HepG2 (cell line): ENCODE results near the gene PTPRQ. TPM values are rescaled to one million over a fixed set of nuclear protein-coding genes. Genes with fewer than 3 reads are reported as not detected.

ENCODE experiments used
- ATAC-seq: fragments of 200-7000 bp; cut with Tn5 transposase; 3 replicates; pipeline ENCODE4 v1.9.1; 2020; ENCODE audit warnings: mild to moderate bottlenecking, moderate library complexity
- BruUV-seq: library from RNA; stranded (reverse); fragments of 400-500 nt; replicated peaks from 2 replicates; lab custom pipeline; 2021; lab: Mats Ljungman, UMichigan
- CTCF ChIA-PET: fragments of 300-600 bp; formaldehyde crosslinking; extraction: SDS; loops from one replicate; lab custom pipeline; 2021; ENCODE audit warnings: low total read pairs, inconsistent platforms, low intra/inter-chr PET ratio; lab: Yijun Ruan, JAX
- POLR2A ChIA-PET: fragments of 350-600 bp; sonication (Branson Sonifier 250); formaldehyde crosslinking; loops from one replicate; lab custom pipeline; 2020; ENCODE audit warnings: antibody characterized with exemption, inconsistent platforms; lab: Yijun Ruan, JAX
- DNase-seq: peaks from one replicate; pipeline ENCODE4 v3.0.0-alpha.2; 2015; ENCODE audit warnings: low spot score
- FAIRE-seq: peaks from 3 replicates; lab custom pipeline; 2011; peaks lifted over from hg19 to GRCh38; lab: Jason Lieb, UNC
- H2AFZ ChIP-seq: one replicate; pipeline ENCODE4 v1.6.1; 2011; ENCODE audit warnings: low read length, inconsistent platforms
- H3K27ac ChIP-seq: fragments of 300-600 bp; 3 replicates; pipeline ENCODE4 v1.8.0; 2011; ENCODE audit warnings: mixed run types, mild to moderate bottlenecking, mixed read lengths, low read length, inconsistent platforms; ENCODE audit not compliant: insufficient read depth; ENCODE audit errors: extremely low read length
- H3K27me3 ChIP-seq, 2 experiments: fragments of 200-600 bp in 1 of 2; 2 replicates in 1 of 2; 3 replicates in 1 of 2; pipeline versions ENCODE4 v1.6.0 to v1.8.0; 2011; ENCODE audit warnings: low read length in 2 of 2, mild to moderate bottlenecking in 2 of 2, moderate library complexity in 2 of 2, inconsistent platforms in 1 of 2; ENCODE audit not compliant: insufficient read depth in 2 of 2, control insufficient read depth in 1 of 2
- H3K36me3 ChIP-seq, 2 experiments: fragments of 200-600 bp in 1 of 2; replicated peaks in 1 of 2; 2 replicates in 1 of 2; 3 replicates in 1 of 2; pipeline versions ENCODE4 v1.5.1 to v1.8.0; 2011; ENCODE audit warnings: low read length in 2 of 2, inconsistent platforms in 1 of 2; ENCODE audit not compliant: insufficient read depth in 2 of 2, control insufficient read depth in 1 of 2
- H3K4me1 ChIP-seq: 2 replicates; pipeline ENCODE4 v1.5.1; 2012; ENCODE audit warnings: low read length, inconsistent platforms; ENCODE audit not compliant: insufficient read depth
- H3K4me2 ChIP-seq: 2 replicates; pipeline ENCODE4 v1.6.0; 2011; ENCODE audit warnings: low read depth, low read length, inconsistent platforms
- H3K4me3 ChIP-seq, 3 experiments: fragments of 200-600 bp in 1 of 3; sonication (generic), shearing (Covaris generic) in 1 of 3; replicated peaks in 1 of 3; 2 replicates each; pipeline ENCODE4 v1.5.1; 2011 to 2016; ENCODE audit warnings: low read length in 3 of 3, inconsistent platforms in 2 of 3, low read depth in 2 of 3, mild to moderate bottlenecking in 2 of 3, control low read depth in 1 of 3, mixed read lengths in 1 of 3; ENCODE audit not compliant: insufficient read depth in 1 of 3
- H3K79me2 ChIP-seq: one replicate; pipeline ENCODE4 v1.6.1; 2011; ENCODE audit warnings: low read length, inconsistent platforms; ENCODE audit not compliant: insufficient read depth
- H3K9ac ChIP-seq: 2 replicates; pipeline ENCODE4 v1.6.0; 2011; ENCODE audit warnings: mild to moderate bottlenecking, low read depth, low read length, inconsistent platforms; ENCODE audit not compliant: insufficient read depth
- H3K9me3 ChIP-seq: 2 replicates; pipeline ENCODE4 v1.5.1; 2012; ENCODE audit warnings: mild to moderate bottlenecking, low read length
- H4K20me1 ChIP-seq: 2 replicates; pipeline ENCODE4 v1.6.0; 2011; ENCODE audit warnings: inconsistent platforms, mild to moderate bottlenecking, low read length, moderate library complexity; ENCODE audit not compliant: insufficient read depth
- MAFK ChIP-seq, 2 experiments: IDR thresholded peaks in 1 of 2; conservative IDR thresholded peaks in 1 of 2; 2 replicates each; pipeline ENCODE4 v1.6.1; 2011; ENCODE audit warnings: improper control_type of control experiment in 2 of 2, low read length in 2 of 2
- MTF1 ChIP-seq: sonication (generic); formaldehyde crosslinking; IDR thresholded peaks from 2 replicates; pipeline ENCODE4 v1.5.0; 2020; ENCODE audit warnings: missing genetic modification reagents
- ZNF44 ChIP-seq: sonication (generic); formaldehyde crosslinking; IDR thresholded peaks from 2 replicates; pipeline ENCODE4 v1.5.1; 2020; ENCODE audit warnings: mild to moderate bottlenecking, missing genetic modification reagents
- ZNF777 ChIP-seq: sonication (generic); formaldehyde crosslinking; IDR thresholded peaks from 2 replicates; pipeline ENCODE4 v1.4.0; 2020; ENCODE audit warnings: missing genetic modification reagents
- WGBS: methylation state at CpG from one replicate; pipeline ENCODE4 v1.1.6; 2017; ENCODE audit warnings: low lambda C conversion rate; 5-methylcytosine and 5-hydroxymethylcytosine counted together
- in situ Hi-C: cut with HindIII; loops from 2 replicates; pipeline ENCODE4 v1.10.0; 2017; ENCODE audit warnings: low pct_unique_long_range_greater_than_20kb; ENCODE audit not compliant: extremely low pct_ligation_motif_present
- intact Hi-C: fragments of 100-400 bp; cut with micrococcal nuclease; formaldehyde crosslinking; loops from one replicate; pipeline ENCODE4 v1.10.0; 2022; ENCODE audit not compliant: unreplicated experiment
- polyA plus RNA-seq, 8 experiments: library from polyadenylated mRNA; depleted of rRNA in 3 of 8; stranded (reverse) in 7 of 8; unstranded in 1 of 8; fragments of >200 nt; fragmentation: Illumina TruSeq in 4 of 8; extraction: Trizol in 4 of 8; gene quantifications; 2 replicates each; pipeline versions ENCODE4 v1.2.1 to v1.2.3, GENCODE V29; 2011 to 2016; ENCODE audit warnings: low read depth in 4 of 8, missing spikeins in 1 of 8, mixed read lengths in 1 of 8; ENCODE audit not compliant: insufficient read depth in 1 of 8
- total RNA-seq, 5 experiments: library from RNA; depleted of rRNA; stranded (reverse); fragments of >200 nt; fragmentation: Illumina TruSeq; extraction: Trizol; gene quantifications; 2 replicates each; pipeline ENCODE4 v1.2.3, GENCODE V29; 2016; ENCODE audit warnings: low read depth in 1 of 5
- TF ChIP-seq, protein P1 (sequence below): sonication (generic); formaldehyde crosslinking; IDR thresholded peaks from 2 replicates; pipeline ENCODE4 v1.8.1; 2023; ENCODE audit warnings: missing genetic modification reagents, inconsistent platforms, borderline replicate concordance
- TF ChIP-seq, protein P2 (sequence below): sonication (generic); formaldehyde crosslinking; IDR thresholded peaks from 2 replicates; pipeline ENCODE4 v1.5.0; 2020; ENCODE audit warnings: missing genetic modification reagents, mild to moderate bottlenecking, borderline replicate concordance
- TF ChIP-seq, protein P3 (sequence below): sonication (generic); formaldehyde crosslinking; IDR thresholded peaks from 2 replicates; pipeline ENCODE4 v1.8.0; 2022; ENCODE audit warnings: mild to moderate bottlenecking, missing genetic modification reagents, borderline replicate concordance

Gene PTPRQ
- total and polyA plus RNA-seq, 2 of the 13 experiments (the other 11 are each of a cell fraction or from before 2014, with no cell fraction given): not detected

DNA sequence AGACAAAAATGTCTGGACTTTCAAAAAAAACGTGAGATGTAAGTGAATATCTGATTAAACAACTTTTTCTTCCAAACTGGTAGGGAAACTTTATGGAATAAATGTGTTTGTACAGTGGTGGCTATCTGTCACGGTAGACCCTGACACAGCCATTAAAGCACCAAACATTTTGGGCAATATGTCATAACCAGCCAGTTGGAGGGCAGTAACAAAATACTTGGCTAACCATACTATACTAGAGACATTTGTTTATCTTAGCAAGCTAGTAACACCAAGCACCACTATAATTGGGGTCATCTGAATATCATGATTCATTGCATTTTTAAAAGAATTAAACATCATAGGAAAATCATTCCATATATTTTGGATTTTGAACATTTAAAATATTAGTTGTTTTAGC, 257.4 kb downstream of the PTPRQ start:
- in situ Hi-C loops (no loop called here), intact Hi-C loops (no loop called here)
- Histone ChIP-seq H4K20me1 (no peaks in the 10 kb centered on the region), H3K79me2 (no peaks in the 10 kb centered on the region), H3K9me3 (no peaks in the 10 kb centered on the region), H3K27me3 (no peaks in the 10 kb centered on the region), H3K36me3 (no peaks in the 10 kb centered on the region), H3K4me2 (no peak overlapping the region), H2AFZ (no peak overlapping the region), H3K4me3 (no peak overlapping the region), H3K9ac (no peak overlapping the region), H3K4me1 (peaks cover 30% of the 10 kb centered on the region), H3K27ac (no peak overlapping the region)
- DNase-seq: no peak
- no TSS peak for BruUV-seq
- no peak for FAIRE-seq
- WGBS: 11% methylated on average over 2 of the region's 2 CpGs
- TF ChIP-seq ZNF44 (no peak), MTF1 (CRISPR knock-in tag) (no peak), ZNF777 (CRISPR knock-in tag) (no peak), MAFK (conservative IDR thresholded peaks at IDR 0.05 in 1 of 2, IDR thresholded peaks at IDR 0.05 in 1 of 2; ENCODE audit: low read length in 2 of 2) (no peak)
- TF ChIP-seq, protein P1, sequence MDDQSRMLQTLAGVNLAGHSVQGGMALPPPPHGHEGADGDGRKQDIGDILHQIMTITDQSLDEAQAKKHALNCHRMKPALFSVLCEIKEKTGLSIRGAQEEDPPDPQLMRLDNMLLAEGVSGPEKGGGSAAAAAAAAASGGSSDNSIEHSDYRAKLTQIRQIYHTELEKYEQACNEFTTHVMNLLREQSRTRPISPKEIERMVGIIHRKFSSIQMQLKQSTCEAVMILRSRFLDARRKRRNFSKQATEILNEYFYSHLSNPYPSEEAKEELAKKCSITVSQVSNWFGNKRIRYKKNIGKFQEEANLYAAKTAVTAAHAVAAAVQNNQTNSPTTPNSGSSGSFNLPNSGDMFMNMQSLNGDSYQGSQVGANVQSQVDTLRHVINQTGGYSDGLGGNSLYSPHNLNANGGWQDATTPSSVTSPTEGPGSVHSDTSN: no peak
- TF ChIP-seq, protein P2, sequence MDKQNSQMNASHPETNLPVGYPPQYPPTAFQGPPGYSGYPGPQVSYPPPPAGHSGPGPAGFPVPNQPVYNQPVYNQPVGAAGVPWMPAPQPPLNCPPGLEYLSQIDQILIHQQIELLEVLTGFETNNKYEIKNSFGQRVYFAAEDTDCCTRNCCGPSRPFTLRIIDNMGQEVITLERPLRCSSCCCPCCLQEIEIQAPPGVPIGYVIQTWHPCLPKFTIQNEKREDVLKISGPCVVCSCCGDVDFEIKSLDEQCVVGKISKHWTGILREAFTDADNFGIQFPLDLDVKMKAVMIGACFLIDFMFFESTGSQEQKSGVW (CRISPR knock-in tag): no peak
- TF ChIP-seq, protein P3, sequence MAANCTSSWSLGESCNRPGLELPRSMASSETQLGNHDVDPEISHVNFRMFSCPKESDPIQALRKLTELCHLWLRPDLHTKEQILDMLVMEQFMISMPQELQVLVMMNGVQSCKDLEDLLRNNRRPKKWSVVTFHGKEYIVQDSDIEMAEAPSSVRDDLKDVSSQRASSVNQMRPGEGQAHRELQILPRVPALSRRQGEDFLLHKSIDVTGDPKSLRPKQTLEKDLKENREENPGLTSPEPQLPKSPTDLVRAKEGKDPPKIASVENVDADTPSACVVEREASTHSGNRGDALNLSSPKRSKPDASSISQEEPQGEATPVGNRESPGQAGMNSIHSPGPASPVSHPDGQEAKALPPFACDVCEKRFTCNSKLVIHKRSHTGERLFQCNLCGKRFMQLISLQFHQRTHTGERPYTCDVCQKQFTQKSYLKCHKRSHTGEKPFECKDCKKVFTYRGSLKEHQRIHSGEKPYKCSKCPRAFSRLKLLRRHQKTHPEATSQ (CRISPR knock-in tag): no peak
- ChIA-PET POLR2A (no interaction called here), CTCF (no interaction called here)
- ATAC-seq: no peak
